HEK293 (cell line): ENCODE data around the gene SURF1.

ENCODE experiments used
- GLI4 ChIP-seq: fragments of 450-650 bp; formaldehyde crosslinking; IDR thresholded peaks from 2 replicates; pipeline ENCODE4 v1.5.1; 2016; ENCODE audit warnings: missing biosample characterization, missing genetic modification characterization
- KLF1 ChIP-seq: fragments of 450-650 bp; formaldehyde crosslinking; IDR thresholded peaks from 2 replicates; pipeline ENCODE4 v1.5.1; 2016; ENCODE audit warnings: missing biosample characterization, missing genetic modification characterization
- OSR2 ChIP-seq: fragments of 450-650 bp; formaldehyde crosslinking; IDR thresholded peaks from 2 replicates; pipeline ENCODE4 v1.5.1; 2016; ENCODE audit warnings: missing biosample characterization, missing genetic modification characterization
- OVOL3 ChIP-seq: fragments of 450-650 bp; formaldehyde crosslinking; IDR thresholded peaks from 2 replicates; pipeline ENCODE4 v1.5.1; 2016; ENCODE audit warnings: missing biosample characterization, missing genetic modification characterization
- PRDM10 ChIP-seq: fragments of 450-650 bp; formaldehyde crosslinking; IDR thresholded peaks from 2 replicates; pipeline ENCODE4 v1.5.1; 2016; ENCODE audit warnings: missing biosample characterization, missing genetic modification characterization
- RBAK ChIP-seq: fragments of 450-650 bp; formaldehyde crosslinking; IDR thresholded peaks from 2 replicates; pipeline ENCODE4 v1.5.1; 2016; ENCODE audit warnings: missing biosample characterization, missing genetic modification characterization
- SCRT2 ChIP-seq: fragments of 450-650 bp; formaldehyde crosslinking; IDR thresholded peaks from 2 replicates; pipeline ENCODE4 v1.5.1; 2016; ENCODE audit warnings: missing biosample characterization, missing genetic modification characterization
- ZBTB10 ChIP-seq: fragments of 450-650 bp; formaldehyde crosslinking; IDR thresholded peaks from 2 replicates; pipeline ENCODE4 v1.5.1; 2016; ENCODE audit warnings: missing biosample characterization, missing genetic modification characterization
- ZBTB26 ChIP-seq: fragments of 450-650 bp; formaldehyde crosslinking; optimal IDR thresholded peaks from 2 replicates; pipeline ENCODE3; 2016; ENCODE audit warnings: missing biosample characterization, mild to moderate bottlenecking, missing genetic modification characterization
- ZNF146 ChIP-seq: fragments of 450-650 bp; formaldehyde crosslinking; IDR thresholded peaks from 2 replicates; pipeline ENCODE4 v1.5.1; 2016; ENCODE audit warnings: missing biosample characterization, missing genetic modification characterization
- ZNF157 ChIP-seq: fragments of 450-650 bp; formaldehyde crosslinking; IDR thresholded peaks from 2 replicates; pipeline ENCODE4 v1.5.1; 2016; ENCODE audit warnings: missing biosample characterization, missing genetic modification characterization
- ZNF184 ChIP-seq: fragments of 450-650 bp; IDR thresholded peaks from 2 replicates; pipeline ENCODE4 v1.5.1; 2018; ENCODE audit warnings: missing biosample characterization, mild to moderate bottlenecking, missing genetic modification characterization
- ZNF292 ChIP-seq: fragments of 450-650 bp; formaldehyde crosslinking; IDR thresholded peaks from 2 replicates; pipeline ENCODE4 v1.5.1; 2016; ENCODE audit warnings: low read depth, missing biosample characterization, missing genetic modification characterization, borderline replicate concordance
- ZNF341 ChIP-seq: fragments of 450-650 bp; formaldehyde crosslinking; IDR thresholded peaks from 2 replicates; pipeline ENCODE4; 2016; ENCODE audit warnings: low read depth, missing biosample characterization, missing genetic modification characterization
- ZNF416 ChIP-seq: fragments of 450-650 bp; formaldehyde crosslinking; IDR thresholded peaks from 2 replicates; pipeline ENCODE4 v1.5.1; 2016; ENCODE audit warnings: missing biosample characterization, missing genetic modification characterization
- ZNF426 ChIP-seq: fragments of 450-650 bp; formaldehyde crosslinking; IDR thresholded peaks from 2 replicates; pipeline ENCODE4 v1.5.1; 2017; ENCODE audit warnings: missing biosample characterization, missing genetic modification characterization, mild to moderate bottlenecking, inconsistent platforms, moderate library complexity
- ZNF48 ChIP-seq: fragments of 450-650 bp; formaldehyde crosslinking; IDR thresholded peaks from 2 replicates; pipeline ENCODE4 v1.5.1; 2016; ENCODE audit warnings: missing biosample characterization, missing genetic modification characterization
- ZNF530 ChIP-seq: fragments of 450-650 bp; formaldehyde crosslinking; IDR thresholded peaks from 2 replicates; pipeline ENCODE4 v1.5.1; 2016; ENCODE audit warnings: low read depth, missing biosample characterization, missing genetic modification characterization
- ZNF580 ChIP-seq: fragments of 450-650 bp; formaldehyde crosslinking; IDR thresholded peaks from 2 replicates; pipeline ENCODE4 v1.5.1; 2016; ENCODE audit warnings: missing biosample characterization, missing genetic modification characterization
- ZNF664 ChIP-seq: fragments of 450-650 bp; formaldehyde crosslinking; IDR thresholded peaks from 2 replicates; pipeline ENCODE4 v1.5.1; 2016; ENCODE audit warnings: missing biosample characterization, missing genetic modification characterization
- ZNF701 ChIP-seq: fragments of 450-650 bp; formaldehyde crosslinking; IDR thresholded peaks from 2 replicates; pipeline ENCODE4 v1.5.1; 2016; ENCODE audit warnings: missing biosample characterization, missing genetic modification characterization
- ZNF707 ChIP-seq: fragments of 450-650 bp; formaldehyde crosslinking; IDR thresholded peaks from 2 replicates; pipeline ENCODE4 v1.5.1; 2016; ENCODE audit warnings: missing biosample characterization, missing genetic modification characterization
- ZNF785 ChIP-seq: fragments of 450-650 bp; formaldehyde crosslinking; IDR thresholded peaks from 2 replicates; pipeline ENCODE4 v1.5.1; 2016; ENCODE audit warnings: missing biosample characterization, missing genetic modification characterization
- TF ChIP-seq, protein P1 (sequence below): fragments of 450-650 bp; formaldehyde crosslinking; IDR thresholded peaks from 2 replicates; pipeline ENCODE4 v1.5.1; 2016; ENCODE audit warnings: missing biosample characterization, missing genetic modification characterization
- TF ChIP-seq, protein P2 (sequence below): fragments of 450-650 bp; formaldehyde crosslinking; IDR thresholded peaks from 2 replicates; pipeline ENCODE4 v1.5.1; 2016; ENCODE audit warnings: missing biosample characterization, missing genetic modification characterization, borderline replicate concordance

SURF1 gene

GRCh38 chr9:133375116-133375723 lies 18.9 kb upstream of the SURF1 start (continued):
- TF ChIP-seq OVOL3 (tag by site-specific recombination), result no peak
- no peak for TF ChIP-seq ZNF701
- no peak for TF ChIP-seq ZNF664 (tag by site-specific recombination)
- TF ChIP-seq ZNF530 (tag by site-specific recombination), result no peak
- no peak for TF ChIP-seq ZNF416 (tag by site-specific recombination)
- no peak for TF ChIP-seq ZNF146
- no peak for TF ChIP-seq ZNF580
- no peak for TF ChIP-seq ZNF157 (tag by site-specific recombination)
- TF ChIP-seq ZNF707 (tag by site-specific recombination), result no peak
- no peak for TF ChIP-seq KLF1 (tag by site-specific recombination)
- TF ChIP-seq RBAK (tag by site-specific recombination), result no peak
- no peak for TF ChIP-seq ZNF426 (tag by site-specific recombination)
- no peak for TF ChIP-seq ZNF341
- TF ChIP-seq ZNF48 (tag by site-specific recombination), result no peak
- TF ChIP-seq, protein P1, sequence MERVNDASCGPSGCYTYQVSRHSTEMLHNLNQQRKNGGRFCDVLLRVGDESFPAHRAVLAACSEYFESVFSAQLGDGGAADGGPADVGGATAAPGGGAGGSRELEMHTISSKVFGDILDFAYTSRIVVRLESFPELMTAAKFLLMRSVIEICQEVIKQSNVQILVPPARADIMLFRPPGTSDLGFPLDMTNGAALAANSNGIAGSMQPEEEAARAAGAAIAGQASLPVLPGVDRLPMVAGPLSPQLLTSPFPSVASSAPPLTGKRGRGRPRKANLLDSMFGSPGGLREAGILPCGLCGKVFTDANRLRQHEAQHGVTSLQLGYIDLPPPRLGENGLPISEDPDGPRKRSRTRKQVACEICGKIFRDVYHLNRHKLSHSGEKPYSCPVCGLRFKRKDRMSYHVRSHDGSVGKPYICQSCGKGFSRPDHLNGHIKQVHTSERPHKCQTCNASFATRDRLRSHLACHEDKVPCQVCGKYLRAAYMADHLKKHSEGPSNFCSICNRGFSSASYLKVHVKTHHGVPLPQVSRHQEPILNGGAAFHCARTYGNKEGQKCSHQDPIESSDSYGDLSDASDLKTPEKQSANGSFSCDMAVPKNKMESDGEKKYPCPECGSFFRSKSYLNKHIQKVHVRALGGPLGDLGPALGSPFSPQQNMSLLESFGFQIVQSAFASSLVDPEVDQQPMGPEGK (tag by site-specific recombination), result peak; percentile 69
- peak; percentile 59; the same call in 1 of the 2 replicates for TF ChIP-seq ZBTB10
- no peak for TF ChIP-seq GLI4 (tag by site-specific recombination)
- TF ChIP-seq ZNF292, result no peak
- TF ChIP-seq ZNF785, result no peak
- peak; percentile 50; the same call in 1 of the 2 replicates for TF ChIP-seq PRDM10
- TF ChIP-seq, protein P2, sequence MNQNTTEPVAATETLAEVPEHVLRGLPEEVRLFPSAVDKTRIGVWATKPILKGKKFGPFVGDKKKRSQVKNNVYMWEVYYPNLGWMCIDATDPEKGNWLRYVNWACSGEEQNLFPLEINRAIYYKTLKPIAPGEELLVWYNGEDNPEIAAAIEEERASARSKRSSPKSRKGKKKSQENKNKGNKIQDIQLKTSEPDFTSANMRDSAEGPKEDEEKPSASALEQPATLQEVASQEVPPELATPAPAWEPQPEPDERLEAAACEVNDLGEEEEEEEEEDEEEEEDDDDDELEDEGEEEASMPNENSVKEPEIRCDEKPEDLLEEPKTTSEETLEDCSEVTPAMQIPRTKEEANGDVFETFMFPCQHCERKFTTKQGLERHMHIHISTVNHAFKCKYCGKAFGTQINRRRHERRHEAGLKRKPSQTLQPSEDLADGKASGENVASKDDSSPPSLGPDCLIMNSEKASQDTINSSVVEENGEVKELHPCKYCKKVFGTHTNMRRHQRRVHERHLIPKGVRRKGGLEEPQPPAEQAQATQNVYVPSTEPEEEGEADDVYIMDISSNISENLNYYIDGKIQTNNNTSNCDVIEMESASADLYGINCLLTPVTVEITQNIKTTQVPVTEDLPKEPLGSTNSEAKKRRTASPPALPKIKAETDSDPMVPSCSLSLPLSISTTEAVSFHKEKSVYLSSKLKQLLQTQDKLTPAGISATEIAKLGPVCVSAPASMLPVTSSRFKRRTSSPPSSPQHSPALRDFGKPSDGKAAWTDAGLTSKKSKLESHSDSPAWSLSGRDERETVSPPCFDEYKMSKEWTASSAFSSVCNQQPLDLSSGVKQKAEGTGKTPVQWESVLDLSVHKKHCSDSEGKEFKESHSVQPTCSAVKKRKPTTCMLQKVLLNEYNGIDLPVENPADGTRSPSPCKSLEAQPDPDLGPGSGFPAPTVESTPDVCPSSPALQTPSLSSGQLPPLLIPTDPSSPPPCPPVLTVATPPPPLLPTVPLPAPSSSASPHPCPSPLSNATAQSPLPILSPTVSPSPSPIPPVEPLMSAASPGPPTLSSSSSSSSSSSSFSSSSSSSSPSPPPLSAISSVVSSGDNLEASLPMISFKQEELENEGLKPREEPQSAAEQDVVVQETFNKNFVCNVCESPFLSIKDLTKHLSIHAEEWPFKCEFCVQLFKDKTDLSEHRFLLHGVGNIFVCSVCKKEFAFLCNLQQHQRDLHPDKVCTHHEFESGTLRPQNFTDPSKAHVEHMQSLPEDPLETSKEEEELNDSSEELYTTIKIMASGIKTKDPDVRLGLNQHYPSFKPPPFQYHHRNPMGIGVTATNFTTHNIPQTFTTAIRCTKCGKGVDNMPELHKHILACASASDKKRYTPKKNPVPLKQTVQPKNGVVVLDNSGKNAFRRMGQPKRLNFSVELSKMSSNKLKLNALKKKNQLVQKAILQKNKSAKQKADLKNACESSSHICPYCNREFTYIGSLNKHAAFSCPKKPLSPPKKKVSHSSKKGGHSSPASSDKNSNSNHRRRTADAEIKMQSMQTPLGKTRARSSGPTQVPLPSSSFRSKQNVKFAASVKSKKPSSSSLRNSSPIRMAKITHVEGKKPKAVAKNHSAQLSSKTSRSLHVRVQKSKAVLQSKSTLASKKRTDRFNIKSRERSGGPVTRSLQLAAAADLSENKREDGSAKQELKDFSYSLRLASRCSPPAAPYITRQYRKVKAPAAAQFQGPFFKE, result no peak
- TF ChIP-seq OSR2 (tag by site-specific recombination), result no peak
- no peak for TF ChIP-seq ZNF184 (tag by site-specific recombination)
- peak; percentile 88 for TF ChIP-seq SCRT2 (tag by site-specific recombination)
- peak; percentile 41 for TF ChIP-seq ZBTB26 (tag by site-specific recombination)
